B cell (primary cell): ENCODE measurements around the gene TMEM191B.
"Not testable (repeated sequence)": the region's sequence is repeated elsewhere in the genome, so short reads cannot be mapped to it uniquely, and the experiment has no call there.

ENCODE experiments used
- CTCF ChIP-seq: fragments of 200-600 bp; IDR thresholded peaks from one replicate; pipeline ENCODE4 v1.8.0; 2022; ENCODE audit warnings: antibody characterized with exemption, mild to moderate bottlenecking
- EZH2 ChIP-seq: IDR thresholded peaks from 2 replicates; pipeline ENCODE4 v1.6.1; 2012; ENCODE audit warnings: borderline replicate concordance, low read depth, mild to moderate bottlenecking, moderate library complexity, low read length; ENCODE audit not compliant: insufficient read depth, poor library complexity, severe bottlenecking

GRCh38 chr22:18533633-18534032 lies 6.0 kb downstream of the TMEM191B start:
- not testable (repeated sequence) for TF ChIP-seq CTCF, EZH2
